HG03045 (cell line): ENCODE results near the gene RAB3A.

Source experiments
- ATAC-seq: cut with Tn5 transposase; IDR thresholded peaks from one replicate; pipeline ENCODE4 v1.9.1; 2021; ENCODE audit warnings: mild to moderate bottlenecking, moderate library complexity; ENCODE audit not compliant: unreplicated experiment

RAB3A gene

GRCh38 chr19:18152817-18153555, 50.9 kb downstream of the RAB3A start, which contains the start of gene PIK3R2:
Gene PIK3R2 (plus strand): TSS chr19:18153163. CDS start chr19:18155880, 2,717 bp downstream.
- ATAC-seq, result peak; percentile 64

- ATAC-seq, result peak; percentile 65
Observed at GRCh38 chr19:18152442-18152816, 51.4 kb downstream of the RAB3A start.

GRCh38 chr19:18150776-18151624, 52.8 kb downstream of the RAB3A start:
- no peak for ATAC-seq

- no peak for ATAC-seq
Observed at GRCh38 chr19:18149596-18149975, 54.3 kb downstream of the RAB3A start.

GRCh38 chr19:18147396-18147795, 56.4 kb downstream of the RAB3A start:
- no peak for ATAC-seq
